NCI-H69 (cell line): ENCODE results near the gene ZMYND11.
"Not testable (repeated sequence)": the region's sequence is repeated elsewhere in the genome, so short reads cannot be mapped to it uniquely, and the experiment has no call there.

Source experiments
- DNase-seq: peaks from one replicate; lab custom pipeline; 2025; lab: John Stamatoyannopoulos, UW

The ZMYND11 gene

DNA sequence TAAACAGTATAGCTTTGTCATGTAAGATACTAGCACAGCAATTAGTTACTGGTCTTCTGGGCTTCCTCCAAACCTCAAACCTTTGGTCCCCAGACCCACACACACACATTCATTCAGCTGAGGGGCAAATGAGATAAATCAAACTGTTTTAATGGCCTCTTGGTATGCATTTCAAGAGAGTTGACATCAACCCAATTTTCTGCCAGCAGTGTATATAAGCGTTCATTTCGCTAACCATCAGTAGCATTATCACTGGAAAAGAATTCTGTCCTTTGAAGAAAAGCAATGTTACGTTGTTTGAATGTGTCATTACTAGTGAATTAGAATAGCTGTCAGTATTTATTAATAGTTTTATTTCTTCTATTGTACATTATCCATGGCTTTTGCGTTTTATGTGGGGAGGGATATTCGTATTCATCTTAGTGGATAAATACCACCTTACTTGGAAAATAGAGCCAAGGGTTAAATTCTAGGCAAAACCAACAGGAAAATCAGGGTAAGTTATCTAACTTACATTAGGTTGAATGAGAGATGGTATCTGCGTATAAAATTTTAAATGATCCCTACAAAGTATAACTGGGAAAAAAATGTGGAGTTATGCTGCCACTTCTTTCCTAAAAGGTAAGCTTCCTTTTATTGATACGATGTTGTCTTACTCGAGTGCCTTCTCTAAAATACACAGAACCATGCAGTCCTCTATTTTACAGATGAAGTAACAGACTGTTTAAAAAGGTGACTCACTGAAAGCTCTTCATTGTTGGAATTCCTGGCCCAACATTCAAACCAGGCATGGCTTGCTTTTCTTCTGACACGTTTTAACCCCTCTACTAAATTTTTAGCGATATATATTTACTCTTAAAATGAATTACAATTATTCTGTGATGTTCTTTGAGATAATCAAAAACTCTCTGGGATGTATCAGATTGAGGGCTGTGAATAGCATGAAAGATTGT lies 2.0 kb upstream of the ZMYND11 start:
- peak; percentile 6 for DNase-seq

DNA sequence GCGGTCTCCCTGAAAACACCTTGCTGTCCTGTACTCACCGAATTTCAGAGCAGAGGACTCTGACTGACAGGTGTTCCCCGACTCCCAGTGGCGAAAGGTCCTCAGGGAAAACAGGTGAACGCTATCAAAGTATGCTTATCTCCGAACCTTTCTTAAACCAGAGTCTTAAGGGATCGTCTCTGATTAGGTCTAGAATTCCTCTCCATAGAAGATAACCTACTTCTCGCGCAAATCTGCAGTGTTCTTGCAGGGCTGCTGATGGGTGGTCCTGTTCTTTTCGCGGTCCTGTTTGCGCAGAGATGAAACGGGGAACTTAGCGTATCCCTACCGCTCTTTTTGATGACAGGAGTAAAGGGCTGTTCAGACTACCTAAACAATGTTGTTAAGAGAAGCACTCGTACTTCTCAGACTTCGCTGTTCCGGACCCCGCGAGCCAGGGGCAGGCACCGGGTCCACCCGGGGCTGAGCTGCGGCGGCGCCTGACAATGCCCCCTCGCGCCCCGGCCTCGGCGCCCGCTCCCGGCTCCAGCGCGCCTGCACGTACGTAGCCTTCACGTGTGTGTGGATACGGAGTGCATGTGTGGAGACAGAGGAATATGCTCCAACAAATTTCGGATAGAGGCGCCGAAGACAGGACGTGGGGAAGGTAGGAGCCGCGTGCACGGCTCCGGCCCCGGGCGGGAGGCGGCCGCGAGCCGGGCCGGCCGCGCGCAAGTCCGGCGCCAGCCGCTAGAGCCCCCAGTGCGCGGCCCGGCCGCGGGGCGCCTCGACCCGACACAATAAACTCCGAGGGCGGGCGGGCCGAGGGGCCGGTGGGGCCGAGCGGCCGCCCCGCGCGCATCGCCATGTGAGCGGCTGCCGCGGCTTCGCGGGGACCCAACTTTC lies 766 bp upstream of the ZMYND11 start:
- peak; percentile 61 for DNase-seq

DNA sequence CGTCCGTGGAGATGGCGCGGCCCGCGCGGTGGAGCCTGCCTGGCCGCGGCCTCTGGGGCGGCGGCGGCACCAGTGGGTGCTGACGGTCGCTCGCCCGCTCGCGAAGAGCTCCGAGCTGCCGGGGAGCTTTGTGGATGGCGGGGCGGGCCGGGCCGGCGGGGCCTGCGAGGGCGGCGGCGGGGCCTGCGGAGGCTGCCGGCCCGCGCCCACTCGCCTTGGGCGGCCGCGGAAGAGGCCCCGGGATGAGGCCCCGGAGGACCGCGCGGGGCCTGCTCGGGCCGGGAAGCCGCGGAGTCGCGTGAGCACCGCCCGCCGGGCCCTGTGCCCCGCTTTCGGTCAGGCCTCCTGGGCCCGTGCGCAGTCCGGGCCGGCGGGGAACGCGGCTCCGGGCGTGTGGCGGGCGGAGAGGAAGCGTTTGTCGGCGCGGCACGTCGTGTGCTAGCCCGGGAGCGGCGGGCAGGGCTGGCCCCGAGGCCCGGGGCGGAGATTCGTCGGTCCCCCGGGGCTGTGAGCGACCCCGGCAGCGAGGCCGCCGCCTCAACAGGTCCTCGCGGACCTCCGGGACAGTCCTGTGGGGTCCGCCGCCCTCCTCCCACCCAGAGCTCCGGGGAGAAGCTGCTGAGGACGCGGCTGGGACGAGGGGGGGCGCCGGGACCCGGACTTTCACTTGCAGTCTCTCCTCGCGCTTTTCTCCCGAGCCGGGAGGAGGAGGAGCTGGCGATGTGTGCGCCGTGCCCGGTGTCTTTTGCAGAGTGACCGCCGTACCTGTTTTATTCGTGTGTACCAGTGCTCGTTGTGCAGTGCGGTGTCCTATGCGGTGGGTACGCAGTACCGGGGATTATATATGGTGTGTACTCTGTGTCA lies 578 bp downstream of the ZMYND11 start:
- peak; percentile 64 for DNase-seq

DNA sequence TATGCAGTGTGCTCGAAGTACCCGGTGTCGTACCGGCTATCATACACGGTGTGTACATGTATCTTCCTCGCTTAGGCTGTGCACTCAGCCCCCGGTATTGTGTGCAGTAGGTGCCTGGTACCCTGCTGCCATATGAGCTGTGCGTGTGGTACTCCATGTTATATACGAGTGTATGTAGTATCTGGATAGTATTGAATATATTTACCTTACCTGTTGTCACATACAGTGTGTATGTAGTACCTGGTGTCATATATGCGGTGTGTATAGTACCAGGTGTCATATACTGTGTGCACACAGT lies 1.2 kb downstream of the ZMYND11 start:
- peak; percentile 60 for DNase-seq

DNA sequence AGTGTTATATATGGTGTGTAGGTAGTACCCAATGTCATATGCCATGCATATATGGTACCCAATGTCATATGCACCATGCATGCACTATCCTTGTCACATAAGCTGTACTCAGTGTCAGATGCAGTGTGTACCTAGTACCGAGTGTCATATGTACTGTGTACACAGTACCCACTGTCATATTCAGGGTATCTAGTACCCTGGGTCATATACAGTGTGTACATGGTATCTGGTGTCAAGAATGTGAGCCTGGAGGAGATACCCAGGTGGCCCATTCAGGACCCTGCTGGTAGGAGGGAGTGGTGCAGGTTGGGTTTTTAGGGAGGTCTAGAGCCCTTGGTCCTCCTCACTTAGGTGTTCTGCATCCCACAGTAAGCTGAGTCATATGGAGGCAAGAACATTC lies 1.8 kb downstream of the ZMYND11 start:
- DNase-seq = peak; percentile 40

DNA sequence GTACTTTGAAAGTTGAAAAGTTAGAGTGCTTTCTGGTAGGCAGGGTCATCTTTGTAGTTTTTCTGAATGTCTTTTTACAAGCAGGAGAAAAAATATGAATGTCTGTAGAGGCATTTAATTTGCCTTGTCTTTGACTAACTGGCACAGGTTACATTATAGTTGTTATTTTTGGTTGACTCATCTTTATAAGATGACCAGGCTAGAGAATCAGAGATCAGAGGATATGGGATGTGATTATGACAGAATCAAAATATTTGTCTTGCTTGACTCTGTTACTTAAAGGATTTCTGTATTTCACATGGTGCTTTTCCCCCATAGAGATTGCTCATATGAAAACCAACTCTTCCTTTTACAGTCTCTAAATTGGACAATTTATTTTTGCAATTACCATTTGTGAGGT lies 2.4 kb downstream of the ZMYND11 start:
- no peak for DNase-seq

DNA sequence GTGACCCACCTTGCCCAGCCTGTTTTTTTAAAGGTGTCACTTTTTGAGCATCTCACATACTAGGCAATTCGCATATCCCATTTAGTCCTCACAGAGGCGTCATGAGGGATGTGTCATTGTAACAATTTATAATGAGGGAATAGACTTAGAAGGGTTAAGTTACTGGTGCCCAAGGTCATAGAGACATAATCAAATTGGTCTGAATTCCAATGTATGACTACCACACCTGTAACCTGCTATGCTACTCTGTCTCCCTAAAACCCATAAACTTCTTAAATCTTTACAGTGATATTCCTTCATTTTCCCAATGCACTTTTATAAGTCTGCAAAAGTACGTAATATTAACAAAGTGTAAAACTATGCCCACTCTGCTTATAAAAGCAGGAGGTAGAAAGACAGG lies 7.1 kb downstream of the ZMYND11 start:
- no peak for DNase-seq

DNA sequence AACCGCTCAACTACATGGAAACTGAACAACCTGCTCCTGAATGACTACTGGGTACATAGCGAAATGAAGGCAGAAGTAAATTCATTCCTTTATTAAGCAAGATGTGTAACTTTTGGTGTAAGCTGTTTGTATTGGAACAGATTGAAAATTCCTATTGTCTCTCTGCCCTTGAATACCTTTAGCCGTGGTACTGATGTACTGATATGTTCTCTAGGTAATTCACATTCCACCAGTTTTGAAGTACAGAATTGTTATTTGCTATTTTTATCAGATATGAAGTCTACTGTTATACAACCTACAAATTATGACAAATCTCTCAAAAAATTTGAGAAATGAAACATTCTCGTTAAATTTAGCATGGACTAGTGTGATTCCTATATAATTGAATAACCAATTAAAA lies 17.7 kb downstream of the ZMYND11 start:
- no peak for DNase-seq

DNA sequence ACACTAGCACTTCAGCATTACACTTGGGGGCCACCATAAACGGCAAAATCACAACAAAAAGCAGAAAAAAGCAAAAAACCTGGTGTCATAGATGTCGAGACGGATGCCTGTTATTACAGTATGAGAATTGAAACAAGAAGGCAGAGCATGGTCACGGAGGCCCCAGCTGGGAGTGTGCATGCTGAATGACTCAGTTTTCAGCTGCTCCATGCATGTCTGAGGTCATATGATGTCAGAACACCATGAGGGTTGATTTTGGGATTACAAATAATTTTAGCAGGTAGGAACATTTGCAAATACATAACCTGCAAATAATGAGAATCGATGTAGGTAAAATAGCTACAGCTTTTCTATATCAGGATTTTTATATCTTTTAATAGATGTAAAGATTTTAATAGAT lies 19.1 kb downstream of the ZMYND11 start:
- no peak for DNase-seq

DNA sequence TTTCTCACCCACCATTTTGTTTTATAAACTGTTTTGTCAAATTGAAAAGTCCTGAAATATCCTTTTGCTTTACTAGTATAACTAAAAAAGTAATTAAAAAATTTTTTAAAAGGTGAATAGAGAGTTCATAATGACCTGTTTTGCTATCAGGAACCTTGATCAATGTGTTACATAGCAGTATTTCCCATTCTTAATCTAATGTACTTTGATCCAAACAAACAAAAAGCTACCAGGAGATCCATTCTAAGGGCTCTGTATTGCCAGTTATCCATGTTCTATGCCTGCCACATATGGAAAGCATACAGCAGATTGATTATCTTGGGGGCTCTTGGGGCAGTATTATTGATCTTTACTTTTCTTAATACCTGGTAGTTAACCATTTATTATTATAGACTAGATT lies 32.1 kb downstream of the ZMYND11 start:
- no peak for DNase-seq

DNA sequence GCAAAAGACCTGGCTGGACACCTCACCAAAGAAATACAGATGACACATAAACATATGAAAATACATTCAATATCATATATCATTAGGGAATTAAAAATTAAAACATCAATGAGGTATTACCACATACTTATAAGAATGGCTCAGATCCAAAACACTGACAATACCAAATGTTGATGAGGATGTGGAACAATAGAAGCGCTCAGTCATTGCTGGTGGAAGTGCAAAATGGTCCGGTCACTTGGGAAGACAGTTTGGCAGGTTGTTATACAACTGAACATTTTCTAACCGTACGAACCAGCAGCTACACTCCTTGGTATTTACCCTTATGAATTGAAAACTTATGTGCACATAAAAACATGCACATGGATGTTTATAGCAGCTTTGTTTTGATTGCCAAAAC lies 38.5 kb downstream of the ZMYND11 start:
- DNase-seq = no peak

DNA sequence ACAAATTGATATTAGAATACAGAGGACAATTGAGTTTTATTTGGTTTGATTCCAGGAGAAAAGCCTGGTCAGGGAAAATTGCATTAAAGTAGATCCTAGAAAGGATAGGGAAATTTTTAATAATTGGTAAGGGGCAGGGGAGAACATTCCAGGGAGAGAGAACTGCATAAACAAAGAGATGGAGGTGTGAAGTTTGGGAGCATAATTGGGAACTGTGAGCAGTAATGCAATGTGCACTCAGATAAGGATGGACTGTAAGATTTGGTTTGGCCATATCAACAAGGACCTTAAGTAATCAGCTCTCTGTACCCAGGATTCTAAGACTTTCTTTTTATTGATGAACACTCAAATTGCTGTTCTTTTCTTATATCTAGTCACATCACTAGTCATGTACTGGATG lies 41.4 kb downstream of the ZMYND11 start:
- no peak for DNase-seq

DNA sequence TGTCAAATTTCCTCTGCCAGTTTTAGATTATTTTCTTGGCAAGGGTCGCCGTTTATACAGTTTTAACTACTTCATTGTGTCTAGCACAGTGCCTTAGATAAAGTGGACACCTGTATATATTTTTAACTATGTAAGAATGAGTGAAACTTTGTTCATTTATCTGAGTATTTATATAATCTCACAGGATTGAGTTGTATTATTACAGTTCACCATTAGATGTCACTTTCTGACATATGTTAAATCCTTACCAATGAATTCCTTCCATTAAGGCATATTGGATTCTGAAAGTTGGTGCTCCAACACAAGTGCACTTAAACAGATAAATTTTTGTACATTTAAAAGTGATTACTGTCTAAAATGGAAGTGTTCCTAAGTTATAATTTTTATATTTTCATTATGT lies 43.0 kb downstream of the ZMYND11 start:
- DNase-seq = peak; percentile 43

DNA sequence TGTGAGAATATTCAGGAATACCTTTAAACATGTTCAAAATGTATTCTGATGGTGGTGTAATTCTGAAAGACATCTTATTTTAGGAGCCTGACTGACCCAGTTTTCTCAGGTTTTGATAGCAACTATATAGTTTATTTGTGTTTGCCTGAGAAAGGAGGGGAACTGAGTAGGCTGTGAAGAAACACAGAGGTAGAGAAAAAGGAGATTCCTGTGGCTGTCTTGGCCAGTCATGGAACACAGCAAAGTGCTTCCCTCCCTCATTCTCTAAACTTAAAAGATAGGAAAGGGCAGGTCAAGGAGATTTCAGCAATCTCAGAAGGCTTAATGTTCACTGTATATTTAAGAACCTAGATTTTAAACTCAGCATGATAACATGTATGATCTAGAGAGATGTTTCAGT lies 43.5 kb downstream of the ZMYND11 start:
- no peak for DNase-seq

DNA sequence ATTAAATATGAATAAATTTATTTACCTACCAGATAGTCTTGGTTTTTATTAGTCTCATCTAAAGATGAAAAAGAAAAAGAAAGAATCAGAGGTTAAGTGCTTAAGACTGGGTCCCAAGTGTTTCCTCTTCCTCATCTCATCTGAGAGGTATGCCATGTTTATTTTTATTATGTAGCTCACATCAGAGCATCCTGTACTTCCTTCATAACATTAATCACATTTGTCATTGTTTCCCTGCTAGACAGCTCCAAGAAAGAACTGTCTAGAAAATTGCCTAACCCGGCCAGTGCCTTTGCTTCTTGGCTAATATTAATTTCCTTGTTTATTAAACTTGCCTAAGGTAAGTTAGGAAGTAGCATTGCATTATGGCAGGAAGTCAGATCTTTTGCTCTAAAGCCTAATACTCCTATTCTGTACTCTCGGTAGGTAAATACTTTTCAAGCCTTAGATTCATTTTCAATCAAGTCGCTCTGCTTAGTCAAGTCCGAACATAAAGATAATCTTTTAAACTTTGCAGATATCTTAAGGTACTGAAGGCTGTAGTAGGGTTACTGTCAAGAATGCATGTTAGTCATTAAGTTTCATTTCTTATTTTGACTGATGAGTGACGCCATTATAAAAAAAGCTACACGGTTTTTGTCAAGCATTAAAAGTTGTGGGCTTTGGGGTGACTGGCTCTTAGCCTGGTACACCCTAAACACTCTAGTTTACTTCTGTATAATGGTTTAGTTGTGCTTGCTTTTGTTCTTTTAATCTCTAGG lies 47.4 kb downstream of the ZMYND11 start:
- DNase-seq = no peak

DNA sequence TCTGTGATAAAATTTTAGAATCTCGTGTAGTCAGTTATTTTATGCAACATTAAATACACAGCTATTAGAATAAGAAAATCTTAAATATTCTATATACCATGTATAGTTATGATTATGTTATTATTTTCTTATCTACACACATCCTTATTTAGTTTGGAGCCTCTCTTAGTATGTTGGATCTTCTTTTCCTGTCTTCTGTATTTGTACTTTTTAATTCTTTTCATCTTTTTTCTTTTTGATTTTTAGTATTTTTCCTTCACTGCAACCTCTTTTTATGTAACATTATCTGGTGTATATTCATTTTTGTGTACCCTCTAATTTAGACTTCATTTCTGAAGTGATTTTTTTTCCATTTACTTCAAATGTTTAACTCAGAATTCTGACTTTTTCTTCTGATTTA lies 48.9 kb downstream of the ZMYND11 start:
- DNase-seq = no peak

DNA sequence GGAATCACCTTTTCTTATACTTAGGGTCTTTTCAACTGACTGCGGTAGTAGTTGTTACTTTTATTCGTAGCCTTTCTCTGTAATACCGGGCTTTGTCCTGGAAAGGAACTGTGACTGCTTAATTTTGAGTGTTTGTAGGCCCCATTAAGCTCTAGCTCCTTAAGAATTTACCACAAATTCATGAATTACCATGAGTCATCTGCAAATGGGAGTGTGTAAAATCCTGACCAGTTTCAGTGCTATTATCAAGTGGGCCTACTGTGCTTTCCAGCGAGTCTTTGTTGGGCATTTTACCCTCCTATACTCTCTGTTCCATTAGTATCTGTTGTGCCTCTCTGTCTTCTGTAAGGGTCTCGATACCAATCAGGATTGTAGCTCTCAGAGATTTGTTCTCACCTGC lies 49.7 kb downstream of the ZMYND11 start:
- no peak for DNase-seq

DNA sequence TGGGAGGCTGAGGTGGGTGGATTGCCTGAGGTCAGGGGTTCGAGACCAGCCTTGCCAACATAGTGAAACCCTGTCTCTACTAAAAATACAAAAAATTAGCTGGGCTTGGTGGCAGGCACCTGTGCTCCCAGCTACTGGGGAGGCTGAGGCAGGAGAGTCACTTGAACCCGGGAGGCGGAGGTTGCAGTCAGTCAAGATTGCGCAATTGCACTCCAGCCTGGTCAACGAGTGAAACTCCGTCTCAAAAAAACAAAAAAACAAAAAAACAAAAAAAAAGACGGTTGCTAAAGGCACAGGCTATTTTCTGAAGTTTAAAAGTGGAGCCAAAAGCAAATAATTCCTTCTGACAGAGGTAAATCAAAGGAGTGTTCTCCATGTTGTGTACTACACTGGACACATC lies 50.3 kb downstream of the ZMYND11 start:
- DNase-seq = not testable (repeated sequence)

DNA sequence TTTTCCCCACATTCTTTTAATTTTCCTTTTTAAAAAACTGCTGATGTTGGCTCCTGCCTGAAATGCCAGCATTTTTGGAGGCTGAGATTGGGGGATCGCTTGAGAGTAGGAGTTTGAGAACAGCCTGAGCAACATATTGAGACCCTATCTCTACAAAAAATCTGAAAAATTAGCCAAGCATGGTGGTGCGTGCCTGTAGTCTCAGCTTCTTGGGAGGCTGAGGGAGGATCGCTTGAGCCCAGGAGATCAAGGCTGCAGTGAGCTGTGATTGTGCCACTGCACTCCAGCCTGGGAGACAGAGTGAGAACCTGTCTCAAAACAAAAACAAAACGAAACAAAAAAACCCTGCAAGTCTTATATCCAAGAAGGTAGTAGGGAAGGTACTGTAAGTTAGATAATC lies 51.7 kb downstream of the ZMYND11 start:
- DNase-seq = no peak

DNA sequence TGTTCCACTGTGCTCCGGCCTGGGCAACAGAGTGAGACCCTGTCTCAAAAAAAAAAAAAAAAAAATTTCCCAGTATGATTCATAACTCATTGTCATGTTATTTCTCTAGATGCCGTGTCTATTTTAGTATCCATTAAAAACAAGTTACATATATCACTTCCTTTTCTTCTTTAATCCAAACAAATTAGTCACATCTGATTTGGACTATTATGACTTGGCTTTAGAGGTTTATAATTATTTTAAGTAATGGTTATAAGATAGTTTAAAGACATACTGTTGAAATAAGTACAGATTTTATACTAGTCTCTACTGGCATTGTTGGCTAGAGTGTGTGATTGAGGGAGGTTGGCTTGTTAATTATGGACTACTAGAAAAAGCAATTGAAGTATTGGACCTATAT lies 53.3 kb downstream of the ZMYND11 start:
- DNase-seq = peak; percentile 1

DNA sequence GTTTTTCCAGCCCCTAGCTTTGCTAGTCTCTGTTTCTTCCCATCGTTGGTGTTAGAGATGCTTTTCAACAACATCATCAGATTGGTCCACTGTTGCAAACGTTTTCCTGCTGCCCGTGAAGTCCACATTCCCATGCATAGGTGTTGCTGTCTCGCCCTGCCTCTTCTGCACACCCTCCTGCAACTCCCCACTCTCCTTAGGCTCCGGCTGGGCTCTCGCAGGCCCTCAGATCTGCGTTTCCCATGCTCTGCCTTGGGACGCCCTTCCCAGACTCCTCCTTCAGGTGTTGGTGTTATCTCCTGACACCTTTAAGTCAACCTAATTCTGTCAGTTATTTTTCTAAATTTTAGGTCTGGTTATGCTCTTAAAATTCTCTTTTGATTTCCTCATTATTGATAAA lies 55.0 kb downstream of the ZMYND11 start:
- no peak for DNase-seq
